A673 (cell line): ENCODE data around the gene SEC14L5. TPM values are rescaled to one million over a fixed set of nuclear protein-coding genes. Genes with fewer than 3 reads are reported as not detected.

Source experiments
- BruUV-seq: library from RNA; stranded (reverse); fragments of 400-500 nt; replicated peaks from 2 replicates; lab custom pipeline; 2021; lab: Mats Ljungman, UMichigan
- CTCF ChIA-PET: fragments of 300-600 bp; sonication (Branson Sonifier 250); formaldehyde crosslinking; loops from one replicate; lab custom pipeline; 2022; ENCODE audit warnings: antibody characterized with exemption; lab: Charles Lee
- POLR2A ChIA-PET: fragments of 300-600 bp; sonication (Branson Sonifier 250); formaldehyde crosslinking; loops from one replicate; lab custom pipeline; 2022; ENCODE audit warnings: antibody characterized with exemption; ENCODE audit not compliant: low non-redundant PET; lab: Charles Lee
- DNase-seq: peaks from one replicate; pipeline ENCODE4 v3.0.0-alpha.2; 2015; ENCODE audit warnings: low spot score
- H3K27ac ChIP-seq: fragments of 200-600 bp; sonication (generic); 2 replicates; pipeline ENCODE4 v1.5.1; 2016; ENCODE audit warnings: mixed run types, low read depth, mild to moderate bottlenecking, mixed read lengths, antibody characterized with exemption, low read length; ENCODE audit not compliant: poor library complexity, severe bottlenecking
- H3K27me3 ChIP-seq: fragments of 200-600 bp; sonication (generic); replicated peaks from 2 replicates; pipeline ENCODE4 v1.6.1; 2017; ENCODE audit warnings: mixed run types, low read depth, mild to moderate bottlenecking, mixed read lengths, antibody characterized with exemption, low read length; ENCODE audit not compliant: insufficient read depth, poor library complexity
- H3K36me3 ChIP-seq: fragments of 200-600 bp; sonication (generic); 2 replicates; pipeline ENCODE4 v1.6.1; 2016; ENCODE audit warnings: mixed run types, mild to moderate bottlenecking, mixed read lengths, antibody characterized with exemption, low read length; ENCODE audit not compliant: insufficient read depth, poor library complexity, severe bottlenecking
- H3K4me1 ChIP-seq: fragments of 200-600 bp; sonication (generic); 2 replicates; pipeline ENCODE4 v1.6.1; 2017; ENCODE audit warnings: mixed run types, mild to moderate bottlenecking, mixed read lengths, antibody characterized with exemption, low read length; ENCODE audit not compliant: insufficient read depth, poor library complexity, severe bottlenecking
- H3K4me3 ChIP-seq: fragments of 200-600 bp; sonication (generic); 2 replicates; pipeline ENCODE4 v1.5.1; 2016; ENCODE audit warnings: low read depth, mixed run types, mild to moderate bottlenecking, mixed read lengths, low read length; ENCODE audit not compliant: poor library complexity, severe bottlenecking
- H3K9me3 ChIP-seq: fragments of 200-600 bp; sonication (generic); 2 replicates; pipeline ENCODE4 v1.6.1; 2016; ENCODE audit warnings: mixed run types, low read depth, mild to moderate bottlenecking, mixed read lengths, antibody characterized with exemption, low read length; ENCODE audit not compliant: poor library complexity, severe bottlenecking
- CTCF ChIP-seq: fragments of 300-800, 200-600 bp; sonication (generic); conservative IDR thresholded peaks from 2 replicates; pipeline ENCODE4 v1.5.1; 2017; ENCODE audit warnings: low read depth, mild to moderate bottlenecking, antibody characterized with exemption, low read length, moderate library complexity, mixed read lengths
- EZH2 ChIP-seq: fragments of 200-600 bp; sonication (generic); IDR thresholded peaks from 2 replicates; pipeline ENCODE4 v1.6.1; 2017; ENCODE audit warnings: borderline replicate concordance, low read depth, mild to moderate bottlenecking, mixed read lengths, antibody characterized with exemption, low read length; ENCODE audit not compliant: poor library complexity, severe bottlenecking
- intact Hi-C: fragments of 100-400 bp; cut with micrococcal nuclease; formaldehyde crosslinking; loops from one replicate; pipeline ENCODE4 v1.10.0; 2022; ENCODE audit not compliant: unreplicated experiment
- total RNA-seq: library from RNA; stranded (reverse); gene quantifications from 2 replicates; pipeline ENCODE4 v1.2.3, GENCODE V29; 2021

The SEC14L5 gene
- total RNA-seq, 1 experiment from 2014 or later, result 0.04 TPM

- POLR2A ChIA-PET, result no interaction called here
- no TSS peak for BruUV-seq
- no peak overlapping the region for H3K4me3 ChIP-seq
- H3K27ac ChIP-seq, result no peak overlapping the region
- intact Hi-C loops, result no loop called here
- no peaks in the 10 kb centered on the region for H3K36me3 ChIP-seq
- H3K27me3 ChIP-seq, result no peaks in the 10 kb centered on the region
- CTCF ChIA-PET, result no interaction called here
- no peak for DNase-seq
- no peaks in the 10 kb centered on the region for H3K4me1 ChIP-seq
- H3K9me3 ChIP-seq, result no peaks in the 10 kb centered on the region
- TF ChIP-seq EZH2 (no peak), CTCF (no peak)
Observed at GRCh38 chr16:4913774-4914525, 44.2 kb upstream of the SEC14L5 start.

- DNase-seq, result no peak
- Histone ChIP-seq H3K4me3 (no peak overlapping the region), H3K9me3 (no peaks in the 10 kb centered on the region), H3K36me3 (no peaks in the 10 kb centered on the region), H3K27ac (no peak overlapping the region), H3K27me3 (no peaks in the 10 kb centered on the region), H3K4me1 (no peaks in the 10 kb centered on the region)
- ChIA-PET POLR2A (no interaction called here), CTCF (no interaction called here)
- no TSS peak for BruUV-seq
- intact Hi-C loops, result no loop called here
- no peak for TF ChIP-seq EZH2
Observed at GRCh38 chr16:4914528-4915225, 43.5 kb upstream of the SEC14L5 start.

GRCh38 chr16:4915226-4915761, 42.8 kb upstream of the SEC14L5 start:
- POLR2A ChIA-PET, result no interaction called here
- H3K27ac ChIP-seq, result no peak overlapping the region
- intact Hi-C loops, result no loop called here
- no peaks in the 10 kb centered on the region for H3K36me3 ChIP-seq
- CTCF ChIA-PET, result no interaction called here
- TF ChIP-seq CTCF (no peak), EZH2 (no peak)
- no TSS peak for BruUV-seq
- no peak for DNase-seq
- H3K4me1 ChIP-seq, result no peaks in the 10 kb centered on the region
- no peak overlapping the region for H3K4me3 ChIP-seq
- H3K9me3 ChIP-seq, result no peaks in the 10 kb centered on the region
- H3K27me3 ChIP-seq, result no peaks in the 10 kb centered on the region
